HS-27A (cell line): ENCODE measurements around the gene TCERG1L.
"Not testable (repeated sequence)": the region's sequence is repeated elsewhere in the genome, so short reads cannot be mapped to it uniquely, and the experiment has no call there.

Experiments
- DNase-seq: peaks from one replicate; pipeline ENCODE4 v3.0.0-alpha.2; 2012; ENCODE audit warnings: low read depth, missing footprints

The TCERG1L gene

DNA sequence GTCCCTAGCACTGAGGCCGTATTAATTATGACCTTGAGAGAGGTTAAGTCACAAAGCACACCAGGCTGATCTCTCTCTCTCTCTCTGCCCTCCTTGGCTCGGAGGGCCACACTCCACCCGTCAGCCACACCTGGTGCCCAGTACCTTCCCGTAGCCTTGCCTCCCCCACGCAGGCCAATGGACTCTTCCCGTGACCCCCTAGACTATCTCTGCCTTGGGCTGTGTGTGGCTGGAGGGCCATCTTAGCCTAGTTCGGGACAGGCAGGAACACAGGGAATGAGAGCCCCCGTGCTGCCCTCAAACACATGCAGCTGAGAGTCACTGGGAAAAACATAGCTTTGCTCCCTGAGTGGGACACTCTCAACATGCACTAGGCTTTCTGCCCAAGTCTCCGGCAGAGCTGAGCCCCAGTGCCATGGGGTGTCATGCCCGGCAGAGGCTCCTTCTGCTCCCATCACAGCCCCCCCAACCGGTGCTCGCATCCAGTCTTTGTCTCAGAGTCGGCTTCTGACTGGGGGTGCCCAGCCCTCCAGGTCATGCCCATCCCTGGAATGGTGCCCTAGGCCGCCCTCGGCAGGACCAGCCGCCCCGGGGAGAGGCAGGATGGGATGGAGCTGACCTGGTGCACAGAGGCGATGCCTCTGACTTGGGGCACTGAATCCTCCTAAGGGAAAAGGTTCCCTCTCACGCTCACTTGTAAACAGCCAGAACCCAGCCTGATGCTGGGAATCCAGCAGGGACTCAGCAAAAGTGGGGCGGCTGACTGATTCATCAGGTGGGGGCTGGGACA, 63.0 kb downstream of the TCERG1L start:
- DNase-seq: no peak

DNA sequence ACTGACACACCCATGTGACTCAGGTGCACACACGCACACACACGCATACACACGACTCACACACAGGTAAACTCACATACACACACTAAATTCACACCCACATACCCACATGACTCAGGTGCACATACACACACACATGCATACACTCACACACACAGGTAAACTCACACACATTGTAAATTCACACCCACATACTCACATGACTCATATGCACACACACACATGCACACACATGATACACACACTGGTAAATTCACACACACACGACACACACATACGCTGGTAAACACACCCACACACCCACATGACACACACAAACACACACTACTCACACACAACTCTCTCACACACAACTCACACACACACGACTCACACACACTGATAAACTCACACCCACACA, 63.6 kb downstream of the TCERG1L start:
- DNase-seq: no peak

DNA sequence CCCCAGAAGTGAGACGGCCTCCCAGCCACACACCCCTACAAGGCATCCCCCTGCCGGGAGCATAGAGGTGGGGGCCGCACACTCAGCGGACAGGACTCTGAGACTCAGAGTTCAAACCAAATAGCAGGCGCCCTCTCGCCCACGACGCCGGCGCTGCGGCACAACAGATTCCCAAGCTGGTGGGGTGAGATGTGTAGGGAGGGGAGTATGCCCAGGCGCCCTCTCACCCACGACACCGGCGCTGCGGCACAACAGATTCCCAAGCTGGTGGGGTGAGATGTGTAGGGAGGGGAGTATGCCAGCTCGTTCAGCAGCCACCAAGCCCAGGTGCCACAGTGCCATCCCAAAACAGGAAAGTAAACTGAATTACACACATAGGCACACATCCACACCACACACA, 64.7 kb downstream of the TCERG1L start:
- DNase-seq: no peak

DNA sequence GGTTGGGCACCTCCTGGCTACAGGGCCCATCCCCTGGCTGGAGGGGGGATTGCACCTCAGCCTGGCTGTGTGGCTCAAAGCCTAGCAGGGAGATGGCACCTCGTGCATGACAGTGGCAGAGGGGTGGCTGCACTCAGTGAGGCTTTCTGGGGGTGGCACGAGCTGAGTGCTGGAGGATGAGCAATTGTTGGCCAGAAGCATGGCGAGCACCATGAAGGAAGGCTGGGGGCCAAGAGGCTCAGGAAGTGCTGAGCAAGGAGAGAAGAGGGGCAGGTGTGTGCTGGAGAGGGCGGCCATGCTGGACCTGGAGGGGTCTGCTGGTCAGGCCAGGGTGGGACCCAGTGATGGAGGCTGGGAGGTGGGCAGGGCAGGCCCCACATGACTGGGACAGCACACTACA, 65.4 kb downstream of the TCERG1L start:
- no peak for DNase-seq

DNA sequence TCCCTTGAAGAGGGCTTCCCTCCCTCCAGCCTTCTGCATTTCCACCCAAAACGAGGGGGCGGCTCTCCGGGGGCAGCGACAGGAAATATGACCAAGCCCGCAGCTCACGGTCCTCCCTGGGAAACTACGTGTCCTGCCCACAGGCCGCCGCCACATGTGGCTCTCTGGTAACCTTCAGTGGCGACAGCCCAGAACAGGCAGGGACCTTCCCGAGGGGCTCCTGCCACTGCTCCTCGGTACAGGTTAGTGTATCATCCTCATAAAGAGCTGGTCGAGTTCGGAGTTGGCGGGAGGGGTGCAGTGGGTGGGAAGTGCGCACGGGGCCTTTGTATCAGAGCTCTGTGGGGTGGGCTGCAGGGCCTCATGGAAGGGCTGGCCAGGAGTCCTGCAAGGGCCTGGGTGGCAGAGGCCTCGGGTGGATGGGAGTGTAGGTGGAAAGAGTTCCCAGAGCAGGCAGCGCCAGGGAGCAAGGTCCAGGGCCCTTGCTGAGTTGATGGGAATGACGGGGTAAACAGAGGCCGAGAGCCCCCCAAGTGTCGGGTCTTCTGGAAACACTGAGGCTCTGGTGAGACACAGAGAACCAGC, 66.0 kb downstream of the TCERG1L start:
- no peak for DNase-seq

DNA sequence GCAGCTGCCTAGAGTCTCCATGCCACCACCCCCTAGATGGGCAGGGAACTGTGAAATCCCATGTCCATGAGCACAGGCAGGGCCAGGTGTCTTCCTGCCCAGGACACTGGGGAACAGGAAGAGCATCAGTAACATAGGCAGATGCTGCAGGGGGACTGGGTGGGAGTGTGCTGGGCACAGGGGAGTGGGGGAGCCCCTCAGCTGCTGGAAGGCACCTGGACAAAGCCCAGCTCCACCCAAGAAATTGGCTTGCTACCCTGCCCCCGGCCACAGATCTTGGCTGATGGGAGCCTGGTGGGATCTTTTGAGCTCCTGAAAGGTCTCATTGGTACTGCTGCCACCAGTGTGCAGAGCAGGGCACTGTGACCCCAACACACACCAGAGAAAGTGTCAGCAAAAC, 66.7 kb downstream of the TCERG1L start:
- no peak for DNase-seq

DNA sequence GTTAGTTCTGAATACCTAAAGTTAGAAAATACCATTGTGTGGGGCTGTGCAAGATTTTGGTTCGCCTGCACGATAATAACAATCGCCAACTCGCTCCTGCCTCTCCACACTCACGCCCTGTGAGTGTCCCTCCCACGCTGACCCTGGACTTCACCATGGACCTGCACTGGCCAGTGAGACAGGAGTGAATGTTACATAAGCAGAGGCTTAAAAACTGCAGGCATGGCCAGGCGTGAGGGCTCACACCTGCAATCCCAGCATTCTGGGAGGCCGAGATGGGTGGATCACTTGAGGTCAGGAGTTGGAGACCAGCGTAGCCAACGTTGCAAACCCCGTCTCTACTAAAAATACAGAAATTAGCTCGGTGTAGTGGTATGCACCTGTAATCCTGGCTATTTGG, 68.4 kb downstream of the TCERG1L start:
- DNase-seq: no peak

DNA sequence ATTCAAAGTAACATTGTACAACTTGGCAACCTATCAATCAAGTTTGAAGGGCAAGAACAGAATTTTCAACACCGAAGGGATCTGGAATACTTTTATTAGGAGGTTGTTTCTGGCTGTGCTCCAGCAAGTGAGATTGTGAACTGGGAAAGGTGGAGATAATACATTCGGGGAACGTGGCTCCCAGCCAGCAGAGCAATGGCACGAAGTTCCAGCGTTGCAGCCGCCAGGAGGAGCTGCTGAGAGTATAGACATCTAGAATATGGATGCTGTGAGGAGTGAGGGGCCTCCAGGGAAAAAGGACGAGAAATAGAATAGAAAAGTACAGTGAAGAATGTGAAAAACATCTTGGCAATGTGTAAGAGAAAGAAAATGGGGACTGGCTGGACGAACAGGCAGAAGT, 69.5 kb downstream of the TCERG1L start:
- DNase-seq: no peak

DNA sequence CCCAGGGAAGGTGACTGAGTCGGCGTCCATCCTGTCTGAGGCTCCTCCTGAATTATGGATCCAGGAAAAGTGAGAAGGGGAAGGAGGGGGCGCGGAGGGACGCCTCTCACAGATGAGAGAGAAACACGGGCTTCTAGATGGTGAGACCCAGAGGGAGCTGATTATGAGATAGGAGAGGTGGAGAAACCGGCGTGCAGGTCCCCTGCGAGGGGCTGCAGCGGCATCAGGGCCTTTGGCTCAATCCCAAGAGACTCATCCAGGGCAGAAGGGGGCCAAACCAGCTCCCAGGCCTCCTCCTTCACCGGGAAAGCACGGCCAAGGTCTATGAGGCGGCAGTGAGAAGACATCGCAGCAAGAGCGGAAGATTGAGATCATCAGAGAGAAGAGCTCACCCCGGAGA, 70.8 kb downstream of the TCERG1L start:
- no peak for DNase-seq

DNA sequence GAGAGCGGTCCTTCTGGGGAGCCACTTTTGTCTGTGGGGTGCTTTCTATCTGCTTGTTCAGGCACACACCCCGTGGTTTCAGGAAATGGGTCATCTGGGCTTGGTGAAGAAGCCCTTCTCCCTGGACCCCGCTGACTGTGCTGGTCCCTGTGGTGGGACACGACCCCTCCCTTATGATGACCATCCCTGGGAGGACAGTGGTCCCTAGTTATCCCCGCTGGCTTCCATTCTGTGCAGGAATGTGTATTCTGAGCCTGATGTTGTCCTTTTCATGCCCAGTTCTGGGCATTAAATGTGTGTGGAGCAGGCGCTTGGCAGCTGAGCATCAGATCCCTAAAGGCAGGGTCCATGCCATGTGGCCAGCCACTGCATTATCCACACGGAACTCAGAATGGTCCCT, 71.6 kb downstream of the TCERG1L start:
- no peak for DNase-seq

DNA sequence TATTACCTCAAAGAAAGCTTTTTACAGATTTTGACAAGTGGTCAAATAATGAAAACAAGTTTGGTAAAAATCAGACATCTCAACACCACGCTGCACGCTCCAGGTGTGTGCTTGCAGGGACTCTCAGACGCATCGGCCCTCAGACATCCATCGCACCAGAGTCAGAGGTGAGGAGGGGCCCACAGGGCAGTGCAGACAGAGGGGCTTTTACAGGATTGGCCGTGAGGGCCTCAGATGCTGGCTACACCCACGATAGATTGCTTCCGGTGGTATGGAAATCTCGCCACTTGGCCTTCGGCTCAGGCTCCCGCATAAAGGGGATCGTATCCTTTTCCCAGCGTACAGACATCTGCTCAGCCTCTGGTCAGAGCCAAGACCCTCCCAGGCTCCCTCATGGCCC, 72.1 kb downstream of the TCERG1L start:
- no peak for DNase-seq

DNA sequence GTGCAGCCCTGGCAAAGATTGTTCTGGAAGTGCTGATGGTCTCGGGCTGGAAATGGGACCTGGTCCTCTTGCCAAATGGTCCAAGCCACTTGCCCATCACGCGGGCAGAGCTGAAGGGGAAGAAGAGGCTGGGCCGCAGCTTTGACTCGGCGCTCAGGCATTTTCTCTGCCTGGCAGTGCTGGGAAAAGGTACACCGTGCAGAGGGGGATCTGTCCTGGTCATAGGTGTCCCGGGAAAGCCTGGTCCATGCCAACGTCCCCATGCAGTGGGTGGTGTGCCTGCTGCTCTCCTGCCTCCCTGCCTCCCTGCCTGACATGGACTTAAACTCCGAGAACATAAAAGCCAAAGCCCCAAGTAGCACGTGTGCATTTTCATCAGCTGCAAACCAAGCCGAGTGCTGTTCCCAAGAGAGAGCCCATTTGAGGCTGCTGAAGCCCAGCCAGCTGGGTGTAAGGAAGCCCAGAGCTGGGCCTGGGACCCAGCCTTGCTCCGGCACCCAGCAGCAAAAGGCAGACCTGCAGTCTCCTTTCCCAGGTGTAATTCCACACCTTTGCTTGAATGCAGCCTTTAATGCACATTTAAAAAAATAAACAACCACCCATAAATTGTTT, 72.7 kb downstream of the TCERG1L start:
- no peak for DNase-seq

DNA sequence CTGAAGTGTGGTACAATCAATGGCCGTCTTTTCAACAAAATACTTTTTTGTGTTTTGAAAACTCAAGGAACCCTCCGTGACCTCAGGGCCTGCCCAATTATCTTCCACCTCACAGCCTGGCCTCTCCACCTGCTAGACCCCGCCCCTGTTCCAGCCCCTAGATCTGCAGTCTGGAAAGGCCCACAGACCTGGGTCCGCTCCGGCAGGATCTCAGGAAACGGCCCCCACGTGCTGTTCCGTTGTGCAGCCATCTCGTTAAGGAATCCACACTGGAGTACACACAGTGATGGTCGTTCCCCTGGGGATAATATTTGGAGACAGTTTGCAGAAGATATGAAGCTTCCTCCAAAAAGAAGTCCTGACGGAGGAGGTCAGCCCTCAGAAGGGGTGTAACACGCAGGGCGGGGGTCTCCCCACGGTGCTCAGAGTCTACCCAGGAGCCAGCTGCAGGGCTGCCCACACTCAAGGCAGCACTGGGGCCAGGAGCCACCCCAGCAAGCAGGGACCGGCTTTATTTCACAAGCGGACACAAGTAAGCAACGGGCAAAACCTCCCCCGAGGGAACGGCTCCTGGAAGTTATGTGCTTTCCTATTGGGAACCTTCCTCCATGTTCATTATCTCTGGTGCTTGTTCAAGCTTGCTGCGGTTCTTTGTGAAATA, 73.4 kb downstream of the TCERG1L start:
- no peak for DNase-seq

DNA sequence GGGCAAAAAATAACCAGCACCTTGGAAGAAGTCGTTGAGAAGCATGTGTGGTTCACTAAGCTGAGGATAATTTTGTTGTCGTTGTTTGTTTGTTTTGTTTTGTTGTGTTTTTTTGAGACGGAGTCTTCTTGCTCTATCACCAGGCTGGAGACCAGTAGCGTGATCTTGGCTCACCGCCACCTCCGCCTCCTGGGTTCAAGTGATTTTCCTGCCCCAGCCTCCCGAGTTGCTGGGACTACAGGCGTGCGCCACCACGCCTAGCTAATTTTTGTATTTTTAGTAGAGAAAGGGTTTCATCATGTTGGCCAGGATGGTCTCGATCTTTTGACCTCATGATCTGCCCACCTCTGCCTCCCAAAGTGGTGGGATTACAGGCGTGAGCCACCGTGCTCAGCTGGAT, 76.9 kb downstream of the TCERG1L start:
- not testable (repeated sequence) for DNase-seq

DNA sequence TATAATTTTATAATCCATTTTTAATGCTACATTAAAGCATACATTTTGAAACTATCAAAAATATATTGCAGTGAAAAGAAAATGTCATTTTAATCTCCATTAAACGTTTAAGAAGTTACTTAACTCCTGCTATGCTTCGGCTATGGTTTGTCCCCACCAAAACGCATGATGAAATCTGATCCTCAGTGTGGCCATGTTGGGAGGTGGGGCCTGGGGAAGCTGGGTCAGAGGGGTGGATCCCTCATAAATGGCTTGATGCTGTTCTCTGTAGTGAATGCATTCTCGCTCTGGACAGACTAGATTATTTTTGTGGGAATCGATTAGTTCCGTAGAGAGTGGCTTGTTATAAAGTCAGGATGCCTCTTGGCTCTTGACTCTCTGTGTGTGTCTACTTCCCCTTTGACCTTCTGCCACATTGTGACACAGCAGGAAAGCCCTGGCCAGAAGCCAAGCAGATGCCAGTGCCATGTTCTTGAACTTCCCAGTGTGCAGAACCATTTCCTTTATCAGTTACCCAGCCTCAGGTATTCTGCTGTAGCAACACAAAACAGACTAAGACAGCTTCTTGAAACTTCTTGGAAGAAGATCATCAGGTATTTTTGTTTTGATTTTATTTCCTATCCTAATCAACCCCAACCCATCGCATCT, 77.8 kb downstream of the TCERG1L start:
- no peak for DNase-seq

DNA sequence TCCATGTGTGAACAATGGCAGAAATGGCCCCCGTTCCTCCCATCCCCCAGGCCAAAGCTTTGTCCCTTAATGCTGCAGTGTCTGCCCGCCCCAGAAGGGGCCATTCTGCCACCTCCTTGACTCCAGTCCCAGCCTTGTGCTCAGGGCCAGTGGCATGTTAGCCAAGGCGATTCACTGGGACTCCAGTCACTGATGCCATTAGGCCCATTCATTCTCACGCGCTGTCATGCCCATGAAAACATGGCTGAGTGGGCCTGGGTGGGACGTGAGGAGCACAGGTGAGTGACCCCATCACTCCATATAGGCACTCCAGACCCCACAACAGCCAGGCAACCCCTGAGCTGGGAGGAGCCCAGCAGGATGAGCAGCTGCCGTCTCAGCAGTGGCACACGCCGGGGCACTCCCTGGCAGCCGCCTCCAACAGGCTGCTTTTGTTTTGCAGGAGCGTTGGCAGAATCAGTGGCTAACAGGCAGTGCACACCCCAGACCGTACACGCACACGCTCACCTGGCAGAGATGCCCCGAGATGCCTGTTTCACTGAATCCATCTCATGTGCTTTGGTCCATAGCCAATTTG, 79.5 kb downstream of the TCERG1L start:
- no peak for DNase-seq

DNA sequence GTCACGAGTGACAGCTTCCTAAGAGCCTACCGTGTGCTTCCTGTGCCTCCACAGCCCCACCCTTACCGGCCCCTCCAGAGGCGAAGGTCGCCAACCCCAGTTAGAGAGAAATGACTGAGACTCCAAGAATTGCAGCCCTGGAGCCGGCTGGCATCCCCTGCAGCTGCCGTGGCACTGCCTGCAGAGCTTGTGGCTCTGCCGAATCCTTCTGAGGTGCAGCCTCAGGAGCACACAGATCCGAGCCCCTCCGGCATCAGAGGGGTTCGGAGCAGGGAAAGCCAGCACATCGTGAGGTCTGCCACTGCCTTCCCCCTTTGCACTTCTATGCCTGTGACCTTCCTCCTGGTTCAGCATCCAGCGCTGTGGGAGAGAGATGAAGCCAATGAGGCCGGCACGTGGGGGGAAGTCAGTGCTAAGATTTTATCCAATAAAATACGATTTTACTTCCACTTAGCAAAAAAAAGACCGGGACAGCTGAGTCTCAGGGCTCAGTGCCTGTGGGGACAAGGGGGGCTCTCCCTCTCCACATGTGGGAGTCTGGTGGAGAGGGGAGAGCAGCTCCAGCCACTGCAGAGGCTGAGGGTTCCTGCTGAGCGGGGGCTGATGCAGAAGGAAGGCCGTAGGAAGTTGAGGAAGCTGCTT, 80.1 kb downstream of the TCERG1L start:
- DNase-seq: no peak

DNA sequence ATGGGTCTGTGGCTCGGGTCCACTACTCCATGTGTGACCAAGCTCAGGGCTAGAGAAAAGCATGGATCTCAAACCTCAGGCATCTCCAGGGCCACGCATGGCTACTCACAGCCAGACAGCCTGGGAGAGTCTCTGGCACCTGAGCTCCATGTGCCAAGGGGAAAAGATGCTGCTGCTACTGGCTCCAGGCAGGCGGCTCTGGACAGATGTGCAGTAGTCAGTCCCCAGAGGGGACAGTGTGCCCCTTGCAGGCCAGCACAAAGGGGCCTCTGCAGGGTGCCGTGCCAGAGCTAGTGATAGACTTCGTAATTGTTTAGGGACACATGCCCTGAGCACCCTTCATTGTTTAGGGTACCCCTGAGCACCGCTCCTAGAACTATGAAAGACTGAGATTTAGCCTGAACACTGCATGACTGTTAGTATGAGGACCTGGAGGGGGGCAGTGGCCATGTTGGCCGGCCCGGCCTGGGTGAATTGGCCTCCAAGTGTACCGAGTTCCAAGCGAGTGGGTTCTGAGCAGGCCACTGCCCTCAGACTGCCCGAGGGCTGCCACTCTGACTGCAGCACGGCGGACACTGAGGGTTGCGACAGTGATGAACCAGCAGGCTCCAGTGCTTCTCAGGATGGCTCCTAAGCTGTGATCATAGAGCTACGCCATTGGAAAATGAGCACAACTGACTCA, 80.7 kb downstream of the TCERG1L start:
- DNase-seq: no peak

DNA sequence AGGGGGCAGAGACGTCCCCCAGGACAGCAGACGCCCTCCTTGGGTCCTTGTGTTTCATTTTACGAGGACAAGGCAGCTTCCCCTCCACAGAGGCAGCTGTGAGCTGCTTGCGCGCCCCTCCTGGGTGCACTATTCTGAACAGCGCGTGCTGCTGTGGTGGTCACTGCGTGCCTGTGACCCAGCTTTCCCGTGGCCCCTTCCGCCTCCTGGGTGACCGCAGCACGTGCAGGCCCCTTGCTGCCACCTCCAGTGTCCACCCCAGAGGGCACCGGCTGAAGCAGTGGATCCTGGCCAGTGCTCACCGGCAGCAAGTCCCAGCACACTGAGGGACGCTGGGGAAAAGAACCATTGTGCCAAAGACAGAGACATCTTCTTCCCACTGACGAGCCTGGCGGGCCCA, 81.4 kb downstream of the TCERG1L start:
- no peak for DNase-seq

DNA sequence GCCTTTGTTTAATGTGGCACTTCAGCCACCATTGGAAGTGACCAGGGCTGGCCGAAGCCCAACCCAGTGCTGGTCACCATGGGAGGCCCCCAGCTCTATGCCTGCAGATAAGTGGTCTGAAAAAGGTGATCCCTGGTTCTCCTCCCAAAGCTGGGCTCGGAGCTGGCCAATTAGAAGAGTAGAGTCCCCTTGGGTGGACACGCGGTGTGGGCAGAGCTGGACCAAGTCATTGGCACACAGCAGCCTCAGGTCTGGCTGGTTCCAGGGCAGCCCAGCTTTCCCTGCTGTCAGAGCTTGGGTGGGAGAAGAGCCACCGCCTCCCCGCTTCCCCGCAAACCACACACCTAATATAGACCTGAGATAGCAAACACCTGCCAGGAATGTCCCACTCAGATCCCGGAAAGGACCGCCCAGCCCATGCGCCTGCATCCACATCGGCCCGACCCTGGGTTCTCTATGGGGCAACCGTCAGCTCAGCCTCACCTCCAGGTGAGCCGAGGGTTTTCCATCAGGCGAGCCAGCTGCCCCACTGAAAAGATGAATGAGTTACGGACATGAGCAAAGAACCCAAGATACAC, 84.3 kb downstream of the TCERG1L start:
- DNase-seq: no peak
